GM19455 (cell line): ENCODE data around the gene RASA1.
"Not testable (repeated sequence)": the region's sequence is repeated elsewhere in the genome, so short reads cannot be mapped to it uniquely, and the experiment has no call there.

Experiments
- ATAC-seq: cut with Tn5 transposase; IDR thresholded peaks from one replicate; pipeline ENCODE4 v1.9.1; 2021; ENCODE audit not compliant: unreplicated experiment

The RASA1 gene

GRCh38 chr5:87278590-87279100 is 11.0 kb downstream of the RASA1 start:
- ATAC-seq, result no peak

DNA sequence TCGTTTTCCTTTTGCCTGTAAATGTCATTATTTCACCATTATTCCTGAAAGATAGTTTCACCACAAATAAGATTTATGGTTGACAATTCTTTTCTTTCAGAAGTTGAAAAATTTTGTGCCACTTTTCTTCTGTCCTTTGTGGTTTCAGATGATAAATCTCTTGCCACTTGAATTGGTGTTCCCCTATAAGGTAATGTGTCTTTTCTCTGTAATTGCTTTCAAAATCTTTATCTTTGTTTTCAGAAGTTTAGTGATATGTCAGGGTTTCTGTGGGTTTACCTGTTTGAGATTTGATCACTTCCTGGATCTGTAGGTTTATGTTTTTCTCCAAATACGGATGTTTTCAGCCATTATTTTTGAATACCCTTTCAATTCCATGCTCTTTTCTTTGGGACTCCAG is 14.6 kb downstream of the RASA1 start:
- no peak for ATAC-seq

DNA sequence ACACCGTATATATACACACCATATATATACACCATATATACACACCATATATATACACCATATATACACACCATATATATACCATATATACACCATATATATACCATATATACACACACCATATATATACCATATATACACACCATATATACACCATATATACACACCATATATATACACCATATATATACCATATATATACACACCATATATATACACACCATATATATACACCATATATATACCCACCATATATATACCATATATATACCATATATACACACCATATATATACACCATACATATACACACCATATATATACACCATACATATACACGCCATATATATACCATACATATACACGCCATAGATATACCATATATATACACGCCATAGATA is 19.6 kb downstream of the RASA1 start:
- not testable (repeated sequence) for ATAC-seq

DNA sequence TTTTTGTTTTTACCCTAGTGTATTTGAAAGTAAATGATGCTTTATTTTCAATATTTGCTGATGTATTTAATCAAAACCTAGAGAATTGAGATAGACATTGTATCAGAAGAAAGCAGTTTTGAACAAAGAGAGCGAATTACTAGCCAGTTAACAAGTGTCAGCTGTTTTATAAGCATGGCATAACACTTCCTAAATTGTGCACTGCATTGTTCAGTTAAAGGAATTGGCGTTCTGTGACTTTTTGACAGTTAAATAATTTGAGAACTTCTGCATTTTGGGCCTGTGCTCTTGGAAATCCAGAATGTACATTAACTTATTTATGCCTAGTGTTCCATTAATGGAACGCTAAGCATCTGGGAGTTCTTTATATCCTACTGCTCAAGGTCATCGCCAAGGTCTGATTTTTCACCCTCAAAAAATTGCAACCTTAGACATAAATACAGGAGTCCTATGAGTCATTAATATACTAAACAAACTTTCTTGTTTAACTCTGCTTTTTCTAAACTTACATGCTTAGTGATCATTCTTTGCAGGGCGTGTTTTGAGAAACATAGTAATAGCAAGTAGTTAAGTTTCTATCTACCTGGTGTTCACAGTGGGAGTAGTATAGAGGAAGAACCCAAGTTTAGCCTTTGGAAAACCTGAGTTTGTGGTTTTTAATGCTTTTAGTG is 31.1 kb downstream of the RASA1 start:
- ATAC-seq, result no peak

DNA sequence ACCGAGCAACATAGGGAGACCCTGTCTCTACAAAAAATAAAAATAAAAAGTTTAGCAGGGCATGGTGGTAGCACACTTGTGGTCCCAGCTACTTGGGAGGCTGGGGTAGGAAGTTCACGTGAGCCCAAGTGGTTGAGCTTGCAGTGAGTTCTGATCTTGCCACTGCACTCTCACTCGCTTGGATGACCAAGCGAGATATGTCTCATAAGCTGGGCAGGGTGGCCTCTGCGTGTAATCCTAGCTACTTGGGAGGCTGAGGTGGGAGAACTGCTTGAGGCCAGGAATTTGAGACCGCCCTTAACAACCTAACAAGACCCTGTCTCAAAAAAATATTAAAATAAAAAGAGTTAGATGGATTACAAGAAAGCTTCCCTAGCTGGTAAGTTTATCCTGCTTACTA is 32.5 kb downstream of the RASA1 start:
- ATAC-seq, result no peak

GRCh38 chr5:87300744-87301143 is 33.1 kb downstream of the RASA1 start:
- ATAC-seq, result no peak

DNA sequence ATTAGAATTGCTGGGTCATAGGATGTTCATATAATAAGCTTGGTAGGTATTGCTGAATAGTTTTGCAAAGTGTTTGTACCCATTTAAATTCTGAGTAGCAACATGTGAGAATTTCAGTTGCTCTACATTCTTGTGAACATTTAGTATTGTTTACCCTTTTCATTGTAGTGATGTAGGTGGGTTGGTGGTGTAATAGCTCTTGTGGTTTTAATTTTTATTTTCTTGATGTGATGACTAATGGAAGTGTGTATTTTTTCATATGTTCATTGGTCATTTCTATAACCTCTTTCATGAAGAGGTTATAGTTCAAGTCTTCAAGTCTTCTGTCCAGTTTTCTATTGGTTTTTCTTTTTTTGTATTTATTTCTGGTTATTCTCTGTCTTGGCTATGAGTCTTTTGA is 34.4 kb downstream of the RASA1 start:
- no peak for ATAC-seq

DNA sequence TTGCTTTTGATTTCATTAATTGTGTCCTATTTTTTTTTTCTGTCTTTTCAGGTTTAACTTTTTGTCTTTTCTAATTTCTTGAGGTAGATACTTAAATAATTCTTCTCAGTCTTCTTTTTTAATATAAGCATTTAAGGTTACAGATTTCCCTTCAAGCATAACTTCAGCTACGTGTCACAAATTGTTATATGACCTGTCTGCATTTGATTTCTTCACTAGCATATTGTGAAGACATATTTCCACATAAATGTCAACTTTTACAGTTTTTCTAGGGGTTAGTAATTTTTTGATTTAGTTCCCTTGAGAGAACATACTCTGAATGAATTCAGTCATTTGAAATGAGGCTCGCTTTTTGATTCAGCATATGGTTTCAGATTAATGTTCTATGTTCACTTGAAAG is 35.6 kb downstream of the RASA1 start:
- ATAC-seq, result no peak

DNA sequence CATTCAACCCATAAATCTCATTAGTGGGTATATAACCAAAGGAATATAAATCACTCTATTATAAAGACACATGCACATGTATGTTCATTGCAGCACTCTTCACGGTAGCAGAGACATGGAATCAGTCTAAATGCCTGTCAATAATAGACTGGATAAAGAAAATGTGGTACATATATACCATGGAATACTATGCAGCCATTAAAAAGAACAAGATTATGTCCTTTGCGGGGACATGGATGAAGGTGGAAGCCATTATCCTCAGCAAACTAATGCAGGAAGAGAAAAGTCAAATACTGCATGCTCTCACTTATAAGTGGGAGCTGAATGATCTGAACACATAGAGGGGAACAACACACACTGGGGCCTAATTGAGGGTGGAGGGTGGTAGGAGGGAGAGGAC is 38.4 kb downstream of the RASA1 start:
- not testable (repeated sequence) for ATAC-seq

DNA sequence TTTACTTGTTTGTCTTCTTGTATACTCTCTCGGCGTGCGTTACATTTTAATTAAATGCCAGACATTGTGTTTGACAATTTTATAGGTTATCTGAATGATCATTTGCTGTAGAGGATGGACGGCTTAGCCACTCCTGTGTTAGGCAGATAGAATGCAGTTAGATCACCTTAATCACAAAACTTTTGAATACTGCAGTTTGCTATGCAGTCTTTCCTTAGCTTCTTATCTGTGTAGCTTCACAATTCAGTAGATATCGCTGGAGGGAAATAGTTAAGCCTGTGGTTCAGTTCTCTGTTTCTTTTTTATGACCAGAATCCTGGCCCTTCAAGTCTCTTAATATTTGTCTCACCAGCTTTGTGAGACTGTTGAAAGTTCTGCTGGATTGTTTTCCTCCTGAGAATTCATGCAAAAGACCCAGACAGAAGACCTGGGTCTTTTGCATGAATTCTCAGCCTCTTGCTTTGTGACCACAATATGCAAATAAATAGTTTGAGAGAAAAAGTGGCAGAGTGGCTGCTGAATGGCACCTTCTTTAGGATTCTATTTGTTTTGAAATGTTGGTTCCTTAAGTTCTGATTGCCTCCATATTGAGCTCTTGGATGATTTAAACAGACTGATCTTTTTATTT is 40.2 kb downstream of the RASA1 start:
- peak; percentile 84 for ATAC-seq

DNA sequence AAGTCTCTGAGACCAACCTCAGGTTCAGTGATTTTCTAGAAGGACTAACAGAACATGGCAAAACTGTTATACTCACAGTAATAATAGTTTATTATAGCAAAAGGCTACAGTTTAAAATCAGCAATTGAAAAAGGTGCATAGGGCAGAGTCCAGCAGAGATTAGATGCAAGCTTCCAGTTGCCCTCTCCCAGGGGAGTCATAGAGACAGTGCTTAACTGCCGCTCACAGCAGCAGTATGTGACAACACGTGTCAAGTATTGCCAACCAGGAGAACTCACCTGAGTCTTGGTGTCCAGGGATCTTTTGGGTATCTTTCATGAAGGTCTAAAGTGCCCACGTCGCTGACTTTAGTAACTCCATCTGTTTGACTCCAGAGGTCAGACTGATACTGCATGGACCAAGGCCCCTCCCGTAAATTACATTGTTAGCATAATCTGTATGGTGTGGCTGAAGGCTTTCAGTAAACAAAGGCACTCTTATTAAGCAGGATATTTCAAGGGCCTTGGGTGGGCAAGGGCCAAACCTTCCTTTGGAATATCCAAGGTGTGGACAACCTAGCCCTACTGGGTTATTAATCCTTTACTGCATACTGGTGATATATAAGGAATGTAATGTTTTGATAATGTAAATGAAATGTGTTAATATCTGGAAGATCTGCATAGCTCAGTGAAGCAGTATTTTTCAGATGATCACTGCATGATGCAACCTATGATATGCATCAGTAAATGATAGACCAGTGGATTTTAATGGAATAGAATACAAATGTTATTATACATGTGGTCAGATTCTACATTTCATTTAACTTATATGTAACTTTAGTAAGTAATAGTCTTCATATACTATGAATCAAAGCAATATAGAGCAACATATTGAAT is 44.0 kb downstream of the RASA1 start:
- ATAC-seq, result no peak

DNA sequence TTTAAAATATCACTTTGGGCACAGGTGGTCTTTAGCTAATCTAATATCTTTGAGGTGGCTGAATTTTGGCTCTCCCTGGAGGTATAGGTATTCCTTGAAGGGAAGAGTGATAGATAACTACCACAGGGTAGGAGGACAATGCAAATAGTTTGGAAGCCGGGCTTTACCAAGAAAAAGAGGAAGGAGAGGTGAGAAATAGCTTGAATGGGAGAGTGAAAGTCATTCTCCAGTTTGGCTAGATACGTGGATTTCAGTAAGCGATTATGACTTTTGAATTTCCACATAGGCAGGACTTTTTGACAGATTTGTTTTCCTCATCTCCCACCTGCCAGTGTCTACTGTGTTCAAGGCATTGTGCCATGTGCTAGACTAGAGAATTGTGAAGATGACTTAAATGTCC is 45.5 kb downstream of the RASA1 start:
- ATAC-seq, result no peak

DNA sequence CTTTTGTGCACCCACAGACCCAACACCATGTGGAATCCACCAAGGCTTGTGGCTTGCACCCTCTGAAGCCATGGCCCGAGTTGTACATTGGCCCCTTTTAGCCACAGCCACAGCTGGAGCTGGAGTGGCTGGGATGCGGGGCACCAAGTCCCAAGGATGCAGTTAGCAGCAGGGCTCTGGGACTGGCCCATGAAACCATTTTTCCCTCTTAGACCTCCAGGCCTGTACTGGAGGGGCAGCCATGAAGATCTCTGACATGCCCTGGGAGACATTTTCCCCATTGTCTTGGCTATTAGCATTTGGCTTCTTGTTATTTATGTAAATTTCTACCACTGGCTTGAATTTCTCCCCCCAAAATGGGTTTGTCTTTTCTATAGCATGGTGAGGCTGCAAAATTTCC is 51.8 kb downstream of the RASA1 start:
- ATAC-seq, result no peak

GRCh38 chr5:87321605-87322004 is 53.9 kb downstream of the RASA1 start:
- ATAC-seq, result no peak

DNA sequence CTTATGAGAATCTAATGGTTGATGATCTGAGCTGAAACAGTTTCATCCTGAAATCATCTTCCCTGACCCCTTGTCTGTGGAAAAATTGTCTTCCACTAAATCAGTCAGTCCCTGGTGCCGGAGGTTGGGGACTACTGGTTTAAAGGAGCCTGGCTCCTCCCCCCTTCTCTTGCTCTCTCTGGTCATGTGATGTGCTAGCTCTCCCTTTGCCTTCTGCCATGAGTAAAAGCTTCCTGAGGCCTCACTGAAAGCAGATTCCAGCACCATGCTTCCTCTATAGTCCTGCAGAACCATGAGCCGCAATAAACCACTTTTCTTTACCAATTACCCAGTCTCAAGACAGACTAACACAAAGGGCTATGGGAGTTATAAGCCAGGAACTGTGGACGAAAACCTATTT is 54.7 kb downstream of the RASA1 start:
- ATAC-seq, result no peak

DNA sequence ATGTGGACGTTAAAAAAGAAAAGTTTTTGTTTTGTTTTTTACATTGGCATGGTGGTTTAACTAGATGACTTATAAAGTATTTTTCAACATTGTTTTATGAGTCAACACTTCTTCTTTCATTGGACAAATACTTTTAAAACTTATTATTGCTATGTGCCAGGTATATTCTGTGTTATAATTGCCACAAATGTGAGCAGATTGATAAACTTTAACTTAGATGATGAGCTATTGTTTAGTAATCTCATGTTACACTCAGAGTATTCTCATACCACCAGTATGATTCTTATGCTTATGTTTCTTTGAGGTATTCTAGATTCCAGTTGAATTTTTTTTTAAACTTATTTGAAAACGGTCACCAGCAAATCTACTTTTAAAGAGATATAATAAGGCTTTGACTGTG is 60.3 kb downstream of the RASA1 start:
- no peak for ATAC-seq

- ATAC-seq, result no peak
Observed at GRCh38 chr5:87329114-87329513, 61.4 kb downstream of the RASA1 start.

GRCh38 chr5:87339986-87340385 is 72.3 kb downstream of the RASA1 start:
- no peak for ATAC-seq

GRCh38 chr5:87340716-87341115 is 73.0 kb downstream of the RASA1 start:
- ATAC-seq, result peak; percentile 100

- ATAC-seq, result no peak
Observed at GRCh38 chr5:87347272-87347671, 79.6 kb downstream of the RASA1 start.

DNA sequence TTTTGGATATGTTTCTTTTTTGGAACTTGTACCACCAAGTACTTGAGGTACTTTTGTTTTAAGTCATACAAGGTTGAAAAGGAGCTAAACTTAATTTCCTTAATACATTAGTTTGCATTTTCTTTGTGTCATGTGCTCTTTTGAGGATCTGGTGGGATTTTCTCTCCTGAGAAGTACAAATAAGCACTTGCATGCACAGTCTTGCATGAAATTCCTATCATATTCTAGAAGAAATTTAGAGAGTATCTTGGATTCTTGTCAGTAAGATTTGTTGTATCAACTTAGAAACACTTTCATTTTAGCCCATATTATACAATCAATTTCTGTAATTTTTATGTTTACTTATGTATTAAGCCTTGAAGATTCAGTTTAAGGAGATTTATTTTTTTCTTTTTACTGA is 80.2 kb downstream of the RASA1 start:
- ATAC-seq, result no peak

DNA sequence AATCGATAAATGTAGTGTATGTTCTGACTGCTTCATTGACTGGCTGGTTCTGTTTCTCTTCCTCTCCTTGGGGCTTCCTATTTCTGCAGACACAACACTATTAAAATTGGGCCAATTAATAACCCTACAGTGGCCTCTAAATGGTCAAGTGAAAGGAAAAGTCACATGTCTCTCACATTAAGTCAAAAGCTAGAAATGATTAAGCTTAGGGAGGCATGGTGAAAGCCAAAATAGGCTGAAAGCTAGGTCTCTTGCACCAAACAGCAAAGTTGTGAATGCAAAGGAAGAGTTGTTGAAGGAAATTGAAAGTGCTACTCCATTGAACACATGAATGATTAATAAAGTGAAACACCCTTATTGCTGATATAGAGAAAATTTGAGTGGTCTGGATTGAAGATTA is 86.8 kb downstream of the RASA1 start:
- no peak for ATAC-seq
